GM21528 (cell line): ENCODE measurements around the gene CELA3A.
"Not testable (repeated sequence)": the region's sequence is repeated elsewhere in the genome, so short reads cannot be mapped to it uniquely, and the experiment has no call there.

ENCODE experiments used
- ATAC-seq: cut with Tn5 transposase; IDR thresholded peaks from one replicate; pipeline ENCODE4 v1.9.1; 2021; ENCODE audit warnings: mild to moderate bottlenecking, moderate library complexity; ENCODE audit not compliant: unreplicated experiment, low FRiP score

CELA3A gene

GRCh38 chr1:21980515-21981220 is 20.8 kb upstream of the CELA3A start:
- ATAC-seq = not testable (repeated sequence)

GRCh38 chr1:21981253-21981652 is 20.2 kb upstream of the CELA3A start:
- ATAC-seq = not testable (repeated sequence)

- ATAC-seq = not testable (repeated sequence)
Observed at GRCh38 chr1:21982122-21982521, 19.3 kb upstream of the CELA3A start.

- ATAC-seq = not testable (repeated sequence)
Observed at GRCh38 chr1:21983539-21983938, 17.9 kb upstream of the CELA3A start.

GRCh38 chr1:21985893-21986292 is 15.6 kb upstream of the CELA3A start:
- not testable (repeated sequence) for ATAC-seq

- ATAC-seq = not testable (repeated sequence)
Observed at GRCh38 chr1:21986386-21986785, 15.1 kb upstream of the CELA3A start.

GRCh38 chr1:21989672-21990393 is 11.6 kb upstream of the CELA3A start:
- not testable (repeated sequence) for ATAC-seq

- not testable (repeated sequence) for ATAC-seq
Observed at GRCh38 chr1:21992186-21992585, 9.3 kb upstream of the CELA3A start.

- ATAC-seq = not testable (repeated sequence)
Observed at GRCh38 chr1:21994716-21995115, 6.7 kb upstream of the CELA3A start.

- ATAC-seq = not testable (repeated sequence)
Observed at GRCh38 chr1:21996663-21996970, 4.8 kb upstream of the CELA3A start.

- ATAC-seq = not testable (repeated sequence)
Observed at GRCh38 chr1:21997891-21998623, 3.4 kb upstream of the CELA3A start.

GRCh38 chr1:21998624-21999294 is 2.7 kb upstream of the CELA3A start:
- not testable (repeated sequence) for ATAC-seq

GRCh38 chr1:21999645-22000044 is 1.8 kb upstream of the CELA3A start:
- not testable (repeated sequence) for ATAC-seq

- ATAC-seq = not testable (repeated sequence)
Observed at GRCh38 chr1:22002461-22002860, 1.0 kb downstream of the CELA3A start.

GRCh38 chr1:22002875-22003274 is 1.4 kb downstream of the CELA3A start:
- not testable (repeated sequence) for ATAC-seq

- not testable (repeated sequence) for ATAC-seq
Observed at GRCh38 chr1:22003959-22004358, 2.5 kb downstream of the CELA3A start.

- not testable (repeated sequence) for ATAC-seq
Observed at GRCh38 chr1:22005261-22006149, 4.0 kb downstream of the CELA3A start.

- ATAC-seq = not testable (repeated sequence)
Observed at GRCh38 chr1:22006736-22007135, 5.3 kb downstream of the CELA3A start.

- not testable (repeated sequence) for ATAC-seq
Observed at GRCh38 chr1:22007262-22007661, 5.8 kb downstream of the CELA3A start.

- not testable (repeated sequence) for ATAC-seq
Observed at GRCh38 chr1:22009566-22009965, 8.1 kb downstream of the CELA3A start.
